ENCODE data around the gene OR7C1.
A peak's percentile ranks its signal among the peaks of the same experiment; 100 is the strongest.
"Not testable (repeated sequence)": the region's sequence is repeated elsewhere in the genome, so short reads cannot be mapped to it uniquely, and the experiment has no call there.

The OR7C1 gene

DNA sequence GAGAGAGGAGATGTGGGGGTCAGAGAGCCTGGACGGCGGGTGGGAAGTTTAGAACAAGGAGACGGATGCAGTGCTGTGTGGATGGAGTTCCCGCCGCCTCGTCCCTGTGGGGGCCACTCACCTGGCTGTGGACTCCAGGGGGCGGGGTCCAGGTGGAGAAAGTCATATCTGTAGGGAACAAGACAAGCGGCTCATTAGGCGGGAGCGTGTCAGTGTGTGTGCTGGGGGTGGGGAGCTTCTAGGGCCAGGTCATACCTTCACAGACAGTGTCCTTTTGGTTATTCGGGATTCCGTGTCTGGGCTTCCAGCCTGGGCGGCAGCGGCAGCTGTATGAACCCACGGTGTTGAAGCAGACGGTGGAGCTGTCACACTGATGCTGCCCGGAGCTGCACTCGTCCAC is 69.6 kb downstream of the OR7C1 start:
- DNase-seq, result not testable (repeated sequence)

DNA sequence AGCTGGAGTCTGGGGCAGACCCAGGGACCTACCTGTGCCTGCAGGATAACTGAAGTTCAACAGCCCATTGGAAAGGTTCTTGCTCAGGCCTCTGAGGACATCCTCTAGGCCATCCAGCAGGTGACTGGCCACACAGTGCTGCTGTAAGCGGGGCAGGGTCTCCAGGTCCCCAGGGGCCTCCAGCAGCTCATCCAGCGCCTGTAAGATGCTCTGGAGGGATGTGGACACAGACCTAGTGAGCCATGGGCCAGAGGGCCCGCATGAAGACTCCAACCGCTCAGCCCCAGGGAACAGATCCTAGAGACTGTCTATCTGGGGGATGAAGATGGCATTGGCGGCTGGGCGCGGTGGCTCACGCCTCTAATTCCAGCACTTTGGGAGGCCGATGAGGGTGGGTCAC is 70.6 kb downstream of the OR7C1 start:
- no peak for DNase-seq

DNA sequence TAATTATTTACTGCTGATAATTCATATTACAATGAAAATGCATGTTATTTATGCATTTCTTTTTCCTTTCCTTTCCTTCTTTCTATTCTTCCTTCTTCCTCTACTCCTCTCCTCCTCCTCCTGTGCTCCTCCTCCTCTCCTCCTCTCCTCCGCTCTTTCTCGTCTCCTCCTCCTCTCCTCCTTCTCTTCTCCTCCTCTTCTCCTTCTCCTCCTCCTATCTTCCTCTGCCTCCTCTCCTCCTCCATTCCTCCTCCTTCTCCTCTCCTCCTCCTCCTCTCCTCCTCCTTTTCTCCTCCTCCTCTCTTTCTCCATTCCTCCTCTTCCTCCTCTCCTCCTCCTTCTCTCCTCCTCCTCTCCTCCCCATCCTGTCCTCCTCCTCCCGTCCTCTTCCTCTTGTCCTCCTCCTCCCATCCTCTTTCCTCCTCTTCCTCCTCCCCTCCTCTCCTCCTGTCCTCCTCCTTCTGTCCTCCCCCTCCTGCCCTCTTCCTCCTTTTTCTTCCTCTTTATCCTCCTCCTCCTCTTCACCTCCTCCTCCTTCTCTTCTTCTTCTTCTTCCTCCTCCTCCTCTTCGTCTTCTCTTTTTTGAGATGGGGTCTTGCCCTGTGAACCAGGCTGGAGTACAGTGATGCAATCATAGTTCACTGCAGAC is 71.4 kb downstream of the OR7C1 start:
- no peak for DNase-seq

DNA sequence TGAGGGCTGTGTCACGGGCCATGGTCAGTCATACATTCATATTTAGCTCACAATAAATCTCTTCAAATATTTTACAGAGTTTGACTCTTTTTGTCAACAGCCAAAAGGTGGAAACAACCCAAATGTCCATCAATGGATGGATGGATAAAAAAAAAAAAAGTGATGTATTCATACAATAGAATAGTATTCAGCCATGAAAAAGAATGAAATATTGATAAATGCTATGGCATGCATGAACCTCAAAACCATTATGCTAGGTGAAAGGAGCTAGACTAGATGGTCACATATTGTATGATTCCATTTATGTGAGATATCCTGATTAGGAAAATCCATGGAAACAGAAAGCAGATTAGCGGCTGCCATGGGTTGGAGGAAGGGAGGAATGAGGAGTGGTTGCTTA is 72.9 kb downstream of the OR7C1 start:
- no peak for DNase-seq

DNA sequence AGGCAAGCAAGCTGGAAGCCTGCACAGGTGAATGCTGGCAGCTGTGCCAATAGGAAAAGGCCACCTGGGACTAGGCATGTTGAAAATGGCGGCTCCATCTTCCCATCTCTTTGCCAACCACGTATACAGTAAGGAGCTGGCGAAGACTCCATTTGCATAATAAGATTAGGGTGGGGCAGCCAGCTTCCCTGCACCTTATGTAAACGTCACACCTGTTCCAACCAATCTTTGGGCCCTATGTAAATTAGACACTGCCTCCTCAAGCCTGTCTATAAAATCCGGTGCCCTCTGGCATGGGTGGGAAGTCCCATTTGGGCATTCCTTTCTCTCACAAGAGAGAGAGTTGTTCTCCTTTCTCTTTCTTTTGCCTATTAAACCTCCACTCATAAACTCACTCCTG is 73.4 kb downstream of the OR7C1 start:
- peak; percentile 79 for DNase-seq

DNA sequence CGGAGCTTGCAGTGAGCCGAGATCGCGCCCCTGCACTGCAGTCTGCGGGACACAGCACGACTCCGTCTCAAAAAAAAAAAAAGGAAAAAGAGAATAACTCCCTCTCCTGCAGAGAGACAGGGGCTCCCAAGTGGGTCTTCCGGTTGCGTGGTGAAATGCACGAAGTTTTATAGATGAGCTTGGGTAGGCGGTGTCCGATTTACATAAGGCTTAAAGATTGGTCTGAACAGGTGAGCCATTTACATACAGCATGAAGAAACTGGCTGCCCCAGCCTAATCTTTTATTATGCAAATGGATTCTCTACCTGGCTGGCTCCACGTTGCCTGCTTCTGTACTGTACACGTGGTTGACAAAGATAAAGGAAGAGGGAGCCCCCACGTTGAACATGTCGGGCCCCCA is 76.2 kb downstream of the OR7C1 start:
- DNase-seq, result no peak

DNA sequence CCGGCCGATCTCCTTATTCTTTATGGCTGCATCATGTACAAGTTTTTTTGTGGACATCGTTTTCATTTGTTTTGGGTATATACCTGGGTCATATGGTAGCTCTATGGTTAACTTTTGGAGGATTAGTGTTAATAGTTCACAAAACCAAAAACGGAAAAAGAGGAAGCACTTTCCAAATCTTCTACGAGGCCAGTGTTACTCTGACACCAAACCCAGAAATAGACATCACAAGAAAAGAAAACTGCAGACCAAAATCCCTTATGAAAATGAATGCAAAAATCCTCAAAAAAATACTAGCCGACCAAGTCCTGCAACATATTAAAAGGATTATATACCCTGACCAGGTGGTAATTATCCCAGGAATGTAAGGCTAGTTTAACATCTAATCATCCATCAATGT is 86.4 kb downstream of the OR7C1 start:
- DNase-seq, result no peak
